ENCODE data around the gene DHTKD1.
"Not testable (repeated sequence)": the region's sequence is repeated elsewhere in the genome, so short reads cannot be mapped to it uniquely, and the experiment has no call there.

GRCh38 chr10:12097361-12097760, 28.6 kb downstream of the DHTKD1 start:
- TF ChIP-seq, protein P1, sequence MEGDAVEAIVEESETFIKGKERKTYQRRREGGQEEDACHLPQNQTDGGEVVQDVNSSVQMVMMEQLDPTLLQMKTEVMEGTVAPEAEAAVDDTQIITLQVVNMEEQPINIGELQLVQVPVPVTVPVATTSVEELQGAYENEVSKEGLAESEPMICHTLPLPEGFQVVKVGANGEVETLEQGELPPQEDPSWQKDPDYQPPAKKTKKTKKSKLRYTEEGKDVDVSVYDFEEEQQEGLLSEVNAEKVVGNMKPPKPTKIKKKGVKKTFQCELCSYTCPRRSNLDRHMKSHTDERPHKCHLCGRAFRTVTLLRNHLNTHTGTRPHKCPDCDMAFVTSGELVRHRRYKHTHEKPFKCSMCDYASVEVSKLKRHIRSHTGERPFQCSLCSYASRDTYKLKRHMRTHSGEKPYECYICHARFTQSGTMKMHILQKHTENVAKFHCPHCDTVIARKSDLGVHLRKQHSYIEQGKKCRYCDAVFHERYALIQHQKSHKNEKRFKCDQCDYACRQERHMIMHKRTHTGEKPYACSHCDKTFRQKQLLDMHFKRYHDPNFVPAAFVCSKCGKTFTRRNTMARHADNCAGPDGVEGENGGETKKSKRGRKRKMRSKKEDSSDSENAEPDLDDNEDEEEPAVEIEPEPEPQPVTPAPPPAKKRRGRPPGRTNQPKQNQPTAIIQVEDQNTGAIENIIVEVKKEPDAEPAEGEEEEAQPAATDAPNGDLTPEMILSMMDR (conservative IDR thresholded peaks at IDR 0.05 in 1 of 2, IDR thresholded peaks at IDR 0.05 in 1 of 2; ENCODE audit: extremely low read depth in 1 of 2, insufficient read depth in 1 of 2, low read depth in 1 of 2, low read length in 2 of 2) = not testable (repeated sequence)
- not testable (repeated sequence) for TF ChIP-seq EZH2 (IDR thresholded peaks at IDR 0.05; ENCODE audit: borderline replicate concordance, low read length)

All from mammary epithelial cell (primary cell).